Stomach (tissue), 4 donors: ENCODE measurements around the gene DCAF11.

Experiments used
- CTCF ChIP-seq, 7 experiments: fragments of 450-650 bp in 4 of 7; fragments of 200-600 bp in 3 of 7; sonication (generic) in 3 of 7; IDR thresholded peaks; one replicate each; pipeline ENCODE4 v1.5.1; 2016 to 2019; ENCODE audit warnings: antibody characterized with exemption in 7 of 7, control low read depth in 2 of 7, mild to moderate bottlenecking in 1 of 7
- POLR2A ChIP-seq, 4 donors: fragments of 450-650 bp; IDR thresholded peaks; one replicate each; pipeline ENCODE4 v1.6.1; 2016; ENCODE audit warnings: antibody characterized with exemption in 4 of 4, control low read depth in 2 of 4, mild to moderate bottlenecking in 1 of 4, moderate library complexity in 1 of 4

GRCh38 chr14:24071144-24071697 is 43.4 kb upstream of the DCAF11 start, which contains the start of gene CPNE6:
- TF ChIP-seq CTCF (IDR thresholded peaks at IDR 0.05) (no peak), POLR2A (IDR thresholded peaks at IDR 0.05) (no peak)
